Peyer's patch (tissue), 4 donors: ENCODE results near the gene AHCTF1.

Experiments
- POLR2A ChIP-seq, 2 donors: fragments of 450-650 bp; IDR thresholded peaks; one replicate each; pipeline ENCODE4 v1.5.1; 2017; ENCODE audit warnings: antibody characterized with exemption in 2 of 2, mild to moderate bottlenecking in 2 of 2, moderate library complexity in 2 of 2
- TF ChIP-seq, protein P1 (sequence below), 6 experiments: fragments of 450-650 bp in 4 of 6; fragments of 200-600 bp in 2 of 6; sonication (generic) in 1 of 6; IDR thresholded peaks; one replicate each; pipeline ENCODE4 v1.5.1; 2017 to 2019; ENCODE audit warnings: antibody characterized with exemption in 6 of 6, mild to moderate bottlenecking in 3 of 6, moderate library complexity in 1 of 6

DNA sequence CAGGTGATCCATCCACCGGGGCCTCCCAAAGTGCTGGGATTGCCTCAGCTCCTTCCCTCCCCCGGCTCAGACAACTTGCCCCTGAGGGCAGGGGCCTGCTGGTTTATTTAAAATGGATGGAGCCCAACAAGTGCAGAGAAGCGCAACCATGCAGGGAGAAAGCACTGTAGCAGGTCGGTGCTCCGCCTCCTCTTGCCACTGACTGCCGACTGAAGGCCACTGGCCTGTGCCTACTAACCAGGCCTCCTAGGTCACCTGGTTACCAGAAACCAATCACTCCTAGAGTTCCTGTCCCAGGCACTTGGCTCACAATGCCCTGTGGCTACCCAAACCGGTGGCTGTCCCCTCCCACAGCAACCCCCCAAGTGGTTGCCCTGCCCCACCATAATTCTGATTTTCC is 40.2 kb upstream of the AHCTF1 start:
- TF ChIP-seq, protein P1, sequence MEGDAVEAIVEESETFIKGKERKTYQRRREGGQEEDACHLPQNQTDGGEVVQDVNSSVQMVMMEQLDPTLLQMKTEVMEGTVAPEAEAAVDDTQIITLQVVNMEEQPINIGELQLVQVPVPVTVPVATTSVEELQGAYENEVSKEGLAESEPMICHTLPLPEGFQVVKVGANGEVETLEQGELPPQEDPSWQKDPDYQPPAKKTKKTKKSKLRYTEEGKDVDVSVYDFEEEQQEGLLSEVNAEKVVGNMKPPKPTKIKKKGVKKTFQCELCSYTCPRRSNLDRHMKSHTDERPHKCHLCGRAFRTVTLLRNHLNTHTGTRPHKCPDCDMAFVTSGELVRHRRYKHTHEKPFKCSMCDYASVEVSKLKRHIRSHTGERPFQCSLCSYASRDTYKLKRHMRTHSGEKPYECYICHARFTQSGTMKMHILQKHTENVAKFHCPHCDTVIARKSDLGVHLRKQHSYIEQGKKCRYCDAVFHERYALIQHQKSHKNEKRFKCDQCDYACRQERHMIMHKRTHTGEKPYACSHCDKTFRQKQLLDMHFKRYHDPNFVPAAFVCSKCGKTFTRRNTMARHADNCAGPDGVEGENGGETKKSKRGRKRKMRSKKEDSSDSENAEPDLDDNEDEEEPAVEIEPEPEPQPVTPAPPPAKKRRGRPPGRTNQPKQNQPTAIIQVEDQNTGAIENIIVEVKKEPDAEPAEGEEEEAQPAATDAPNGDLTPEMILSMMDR (IDR thresholded peaks at IDR 0.05) = no peak
- TF ChIP-seq POLR2A (IDR thresholded peaks at IDR 0.05) = no peak
